Measurements from ENCODE around the gene VIL1.

GRCh38 chr2:218474527-218474926, 55.6 kb downstream of the VIL1 start:
- no peak for TF ChIP-seq CTCF (IDR thresholded peaks at IDR 0.05; ENCODE audit: insufficient read depth, low read length, poor library complexity, severe bottlenecking)
- TF ChIP-seq EZH2phosphoT487 (conservative IDR thresholded peaks at IDR 0.05; ENCODE audit: low read length): no peak

All from SU-DHL-6 (cell line).